Renal cortex interstitium (tissue), 11 donors: ENCODE measurements around the gene ATIC. TPM values are rescaled to one million over a fixed set of nuclear protein-coding genes. Genes with fewer than 3 reads are reported as not detected.

ENCODE experiments used
- DNase-seq, 11 donors: peaks; one replicate each; pipeline ENCODE4 v3.0.0-alpha.2; 2013; ENCODE audit warnings: low read depth in 9 of 11, low spot score in 4 of 11; ENCODE audit errors: extremely low read depth in 1 of 11
- polyA plus RNA-seq, 3 donors: library from polyadenylated mRNA; unstranded; fragments of 120-200 nt; gene quantifications; one replicate each; pipeline ENCODE4 v1.2.1, GENCODE V29; 2013; ENCODE audit not compliant: insufficient read length in 3 of 3

The ATIC gene
- polyA plus RNA-seq, 3 donors: 133 to 150 (median 137) TPM

DNA sequence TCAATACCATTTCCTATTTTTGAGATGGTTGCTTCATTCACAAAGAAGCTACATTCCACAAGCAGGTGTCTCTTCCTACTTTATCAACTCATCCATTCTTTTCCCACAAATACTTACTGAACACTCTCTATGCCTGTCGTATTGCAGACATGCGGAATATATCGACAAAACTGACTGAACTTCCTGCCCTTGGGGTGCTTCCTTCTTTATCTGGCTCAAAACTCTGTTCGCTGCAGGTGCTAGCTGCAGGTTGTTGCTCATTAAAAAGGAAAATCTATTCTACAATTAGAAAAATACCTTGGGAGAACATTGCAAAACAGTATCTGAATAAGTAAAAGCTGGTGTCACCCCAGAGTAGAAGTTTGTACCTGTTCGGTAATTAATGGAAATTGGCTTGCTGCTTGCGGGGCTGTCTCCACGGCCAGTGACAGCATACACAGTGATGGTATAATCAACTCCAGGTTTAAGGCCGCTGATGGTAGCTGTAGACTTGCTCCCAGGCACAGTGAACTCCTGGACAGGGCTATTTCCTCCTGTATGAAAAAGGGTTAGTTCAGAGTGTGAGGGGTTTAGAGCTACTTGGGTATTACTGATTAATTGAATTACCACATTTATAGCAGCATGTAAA, 71.9 kb downstream of the ATIC start:
- DNase-seq: no peak

DNA sequence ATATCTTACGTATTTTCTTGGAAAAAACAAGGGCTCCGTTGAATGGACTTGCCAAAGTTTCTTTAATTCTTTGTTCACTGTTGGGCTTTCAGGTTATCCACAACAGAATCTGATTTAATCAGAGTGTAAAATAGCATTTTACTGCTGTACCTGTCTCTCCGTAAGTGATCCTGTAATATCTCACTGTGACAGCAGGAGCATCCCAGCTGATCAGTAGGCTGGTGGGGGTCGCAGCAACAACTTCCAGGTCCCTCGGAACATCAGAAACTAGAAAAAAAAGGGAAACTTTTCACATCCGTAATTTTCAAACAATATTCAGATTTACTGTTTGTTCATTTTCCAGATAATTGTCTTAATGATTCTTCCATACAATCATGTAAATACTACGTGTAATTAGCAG, 72.9 kb downstream of the ATIC start:
- no peak for DNase-seq

DNA sequence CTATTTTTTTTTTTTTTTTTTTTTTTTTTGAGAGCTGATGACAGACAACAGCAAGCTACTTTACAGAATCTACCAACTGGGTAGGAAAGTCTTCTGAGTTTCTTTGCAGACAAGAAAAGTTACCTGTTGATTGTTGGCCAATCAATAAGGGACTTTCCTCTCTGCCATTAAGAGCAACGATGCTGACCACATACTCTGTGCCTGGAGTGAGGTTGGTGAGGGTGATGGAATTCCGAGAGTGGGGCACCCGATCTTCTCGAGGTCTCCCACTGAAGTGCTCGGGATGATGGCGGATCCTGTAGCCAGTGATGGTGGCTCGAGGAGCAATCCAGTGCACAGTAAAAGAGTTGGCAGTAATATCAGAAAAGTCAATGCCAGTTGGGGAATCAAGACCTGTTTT, 74.7 kb downstream of the ATIC start:
- DNase-seq: no peak

DNA sequence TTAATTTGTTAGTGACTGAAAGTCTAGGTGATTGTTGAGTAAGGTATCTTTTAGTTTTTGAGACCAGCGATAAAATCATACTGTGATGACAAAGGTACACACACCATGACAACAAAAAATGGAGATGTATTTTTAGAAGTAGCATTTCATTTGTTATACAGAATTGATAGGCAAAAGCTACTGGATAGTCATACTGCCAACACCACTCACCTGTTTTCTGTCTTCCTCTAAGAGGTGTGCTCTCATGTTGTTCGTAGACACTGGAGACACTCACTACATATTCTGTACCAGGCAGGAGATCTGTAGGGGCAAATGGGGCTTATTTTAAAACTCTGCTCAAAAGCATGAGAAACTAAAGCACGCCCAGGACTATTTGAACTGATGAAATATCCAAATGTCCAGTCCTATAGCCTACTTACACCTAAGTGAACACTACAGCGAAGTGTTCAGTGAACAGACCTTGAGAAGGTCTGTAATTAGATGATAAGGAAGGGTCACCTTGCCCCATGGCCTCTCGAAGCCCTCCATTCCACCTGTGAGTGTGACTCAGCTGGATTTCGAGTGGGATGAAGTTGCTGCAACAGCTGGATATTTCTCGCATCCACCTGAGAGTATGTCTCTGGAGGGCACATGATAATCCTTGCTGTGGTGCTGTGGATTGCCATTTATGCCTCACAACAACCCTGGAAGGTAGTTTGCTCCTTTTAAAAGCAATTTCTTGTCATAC, 76.3 kb downstream of the ATIC start:
- DNase-seq: no peak

DNA sequence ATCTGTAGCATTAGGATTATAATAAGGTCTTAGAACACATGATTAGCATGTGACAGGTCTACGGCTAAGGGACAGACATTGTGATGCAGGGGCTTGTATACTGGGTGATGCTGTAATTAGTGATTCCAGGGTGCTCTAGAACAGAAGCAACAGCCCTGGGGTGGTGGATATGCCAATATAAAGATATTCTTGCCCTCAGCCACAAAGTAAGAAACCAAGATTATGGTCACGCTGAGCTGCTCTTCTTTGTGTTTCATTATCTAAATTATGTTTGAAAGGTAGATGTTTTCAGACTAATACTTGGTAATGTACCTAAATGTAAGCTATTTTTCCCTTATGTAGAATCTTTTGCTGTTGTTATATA, 78.7 kb downstream of the ATIC start:
- DNase-seq: no peak

DNA sequence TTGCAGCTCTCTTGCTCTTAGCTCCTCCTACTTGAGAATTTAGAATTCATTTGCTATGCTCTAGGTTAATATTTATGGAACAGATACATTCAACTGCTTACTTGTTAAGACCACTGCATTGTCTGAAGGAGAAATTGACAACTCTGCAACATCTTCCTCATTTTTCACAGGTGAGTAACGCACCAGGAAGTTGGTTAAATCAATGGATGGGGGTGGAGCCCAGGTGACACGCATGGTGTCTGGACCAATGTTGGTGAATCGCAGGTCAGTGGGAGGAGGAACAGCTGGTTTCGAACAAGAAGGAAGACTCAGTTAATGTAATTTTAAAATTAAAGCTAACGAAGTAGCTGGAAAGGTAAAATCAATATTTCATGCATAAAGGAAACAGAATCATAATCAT, 79.7 kb downstream of the ATIC start:
- no peak for DNase-seq

DNA sequence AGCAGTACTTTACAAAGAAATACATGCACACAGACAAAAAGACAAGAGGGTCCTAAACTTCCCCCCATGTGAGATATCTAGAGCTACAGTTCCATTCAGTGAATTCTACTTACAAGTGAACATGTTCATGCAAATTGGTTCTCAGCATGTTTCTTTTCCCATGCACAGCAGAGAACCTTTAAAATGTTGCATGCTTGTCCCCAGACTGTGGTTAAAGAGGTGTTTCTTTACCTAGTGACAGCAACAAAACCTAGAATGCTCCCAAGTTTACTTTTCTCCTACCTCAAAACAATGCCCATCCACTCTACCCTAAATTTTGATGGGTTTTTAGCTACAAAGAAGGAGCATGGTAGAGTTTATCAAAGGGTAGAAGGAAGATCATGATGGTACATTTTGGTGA, 80.3 kb downstream of the ATIC start:
- no peak for DNase-seq

DNA sequence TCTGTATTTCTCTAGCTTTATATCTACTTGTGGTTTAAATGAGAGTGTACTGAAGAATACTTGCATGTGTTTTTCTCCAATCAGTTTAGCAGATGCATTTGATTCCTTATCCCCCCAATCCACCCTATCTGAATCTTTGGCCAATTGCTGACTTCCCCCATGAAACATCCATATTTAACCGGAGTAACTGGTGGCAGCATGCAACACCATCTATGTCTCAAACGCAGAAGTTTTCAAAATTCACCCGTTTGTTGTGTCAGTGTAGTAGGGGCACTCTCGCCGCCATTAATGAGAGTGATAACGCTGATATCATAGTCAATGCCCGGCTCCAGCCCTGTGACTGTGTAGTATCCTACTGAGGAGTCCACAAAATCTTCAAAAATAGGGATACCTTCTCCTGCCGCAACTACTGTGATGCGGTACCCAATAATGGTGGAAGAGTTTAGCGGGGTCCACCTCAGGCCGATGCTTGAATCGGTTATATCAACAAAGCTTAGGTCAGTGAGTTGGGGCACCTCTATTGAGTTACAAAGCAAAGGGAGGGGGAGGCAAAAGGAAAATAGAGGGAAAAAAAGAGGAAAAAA, 80.9 kb downstream of the ATIC start:
- no peak for DNase-seq

DNA sequence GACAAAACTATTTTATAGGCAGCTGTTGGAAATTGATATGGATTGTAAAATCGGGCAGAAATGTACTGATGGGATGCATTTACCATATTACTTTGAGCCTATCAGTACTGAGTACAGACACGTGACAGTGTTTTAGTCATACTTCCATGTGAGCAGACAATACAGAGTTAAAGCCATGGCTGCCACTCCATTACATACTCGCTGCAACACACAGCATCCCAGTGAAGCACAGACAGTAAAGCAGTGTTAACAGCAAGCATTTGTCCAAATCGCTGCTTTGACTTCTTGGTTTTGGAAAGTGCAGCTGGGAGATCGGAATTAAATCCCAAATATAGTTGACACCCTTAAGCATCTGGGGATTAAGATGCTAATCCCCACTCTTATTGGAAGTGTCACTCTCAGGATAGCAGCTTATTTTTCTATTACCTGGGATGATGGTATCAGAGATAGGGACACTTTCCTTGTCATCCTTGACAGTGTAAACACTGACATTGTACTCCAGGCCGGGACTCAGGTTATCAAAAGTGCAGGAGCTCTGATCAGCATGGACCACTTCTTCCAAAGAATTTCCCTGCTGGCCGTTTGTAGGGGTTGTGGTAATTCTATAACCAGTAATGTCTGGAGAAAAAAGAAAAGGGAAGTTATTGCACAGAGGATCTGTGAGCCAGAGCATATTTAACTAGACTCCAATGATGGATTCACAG, 82.4 kb downstream of the ATIC start:
- DNase-seq: no peak

DNA sequence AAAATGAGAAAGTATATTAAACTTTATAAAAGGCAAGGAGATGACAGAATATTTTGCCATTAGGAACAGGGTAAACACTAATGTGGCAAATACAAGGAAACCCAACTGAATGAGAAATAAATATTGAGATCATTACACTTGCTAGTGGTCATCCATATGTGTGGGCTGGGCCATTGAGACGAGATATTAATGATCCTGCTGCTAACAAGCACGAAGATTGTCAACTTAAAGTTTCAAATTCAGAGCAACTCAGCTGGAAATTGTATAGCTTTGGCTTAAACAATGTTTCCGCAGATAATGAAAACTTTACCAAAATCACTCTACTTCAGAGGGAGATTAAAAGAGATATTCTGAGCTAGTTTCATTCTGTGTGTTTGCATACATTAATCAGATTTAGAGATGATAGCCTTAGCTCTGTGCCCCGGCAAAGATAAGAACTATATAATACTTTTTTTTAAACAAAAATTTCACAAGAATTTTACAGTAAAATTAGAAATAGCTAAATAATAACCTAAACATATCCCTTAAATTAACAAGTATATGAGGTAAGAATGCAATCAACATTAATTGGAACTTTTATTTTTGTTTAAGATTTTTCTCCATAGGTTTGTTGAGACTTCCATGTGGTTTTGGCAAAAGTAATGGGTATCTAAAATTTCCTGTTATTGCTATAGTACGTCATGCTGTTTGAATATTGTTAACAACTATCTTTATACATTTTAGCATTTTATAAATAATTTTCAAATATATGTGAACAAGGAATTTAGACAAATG, 84.0 kb downstream of the ATIC start:
- no peak for DNase-seq

DNA sequence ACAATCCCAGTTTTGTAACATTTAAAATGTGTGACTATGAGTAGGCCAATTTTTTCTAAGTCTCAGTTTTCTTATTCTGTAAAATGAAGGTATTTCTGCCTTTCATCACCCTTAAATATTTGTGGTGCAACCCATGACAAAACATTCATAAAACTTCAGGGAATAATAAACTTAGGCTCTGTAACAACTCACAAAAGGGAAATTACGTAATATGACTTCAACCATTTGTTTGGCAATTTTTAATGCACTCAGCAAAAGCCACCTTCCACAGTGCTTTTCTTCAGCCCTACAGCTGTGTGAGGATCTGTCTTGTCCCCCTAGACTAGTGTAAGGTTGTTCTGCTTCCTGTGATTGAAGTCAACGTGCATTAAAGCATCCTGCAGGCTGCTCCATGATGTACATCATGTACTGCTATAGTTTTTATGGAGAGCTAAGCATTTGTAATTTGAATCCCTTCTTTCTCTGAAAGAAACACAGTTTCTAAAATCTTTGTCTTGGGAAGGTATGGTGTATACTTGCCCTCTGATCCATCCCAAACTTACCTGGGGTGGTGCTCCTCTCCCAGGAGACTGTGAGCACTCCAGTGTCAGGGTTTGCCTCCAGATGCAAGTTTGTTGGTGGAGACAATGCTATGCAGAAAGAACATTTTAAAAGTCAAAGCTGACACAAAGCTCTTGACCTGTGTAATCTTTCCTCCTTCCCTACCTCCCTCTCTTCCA, 84.9 kb downstream of the ATIC start:
- DNase-seq: no peak

DNA sequence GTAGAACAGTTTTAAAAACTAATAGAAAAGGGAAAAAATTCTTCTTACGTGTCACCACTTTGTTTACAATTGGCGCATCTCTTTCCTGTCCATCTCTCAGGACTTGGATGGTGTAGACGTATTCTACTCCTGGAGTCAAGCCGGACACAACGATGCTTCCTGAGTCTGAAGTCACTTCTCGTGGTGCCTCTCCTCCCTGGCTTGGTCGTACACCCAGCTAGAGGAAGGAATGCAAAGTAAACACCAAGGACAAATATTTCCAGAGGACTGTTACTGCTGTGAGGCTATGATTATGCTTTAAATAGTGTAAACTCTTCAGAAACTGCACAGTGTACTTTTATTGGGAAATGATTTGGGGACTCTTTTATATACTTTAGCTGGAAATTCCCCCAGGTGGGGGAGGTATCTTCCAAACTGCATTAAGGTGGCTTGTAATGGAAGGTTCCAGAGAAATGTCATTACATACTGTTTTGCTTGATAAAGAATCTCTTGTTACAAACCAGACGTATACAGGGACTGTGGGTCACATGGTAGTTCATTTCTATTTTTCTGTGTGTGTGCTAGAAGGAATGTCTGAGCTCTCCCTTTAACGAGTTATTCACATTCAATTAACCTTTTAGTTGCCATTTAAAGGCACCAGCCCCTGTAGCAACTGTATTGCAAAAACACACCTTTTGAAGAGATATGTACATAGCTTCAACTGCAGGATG, 85.9 kb downstream of the ATIC start:
- no peak for DNase-seq

DNA sequence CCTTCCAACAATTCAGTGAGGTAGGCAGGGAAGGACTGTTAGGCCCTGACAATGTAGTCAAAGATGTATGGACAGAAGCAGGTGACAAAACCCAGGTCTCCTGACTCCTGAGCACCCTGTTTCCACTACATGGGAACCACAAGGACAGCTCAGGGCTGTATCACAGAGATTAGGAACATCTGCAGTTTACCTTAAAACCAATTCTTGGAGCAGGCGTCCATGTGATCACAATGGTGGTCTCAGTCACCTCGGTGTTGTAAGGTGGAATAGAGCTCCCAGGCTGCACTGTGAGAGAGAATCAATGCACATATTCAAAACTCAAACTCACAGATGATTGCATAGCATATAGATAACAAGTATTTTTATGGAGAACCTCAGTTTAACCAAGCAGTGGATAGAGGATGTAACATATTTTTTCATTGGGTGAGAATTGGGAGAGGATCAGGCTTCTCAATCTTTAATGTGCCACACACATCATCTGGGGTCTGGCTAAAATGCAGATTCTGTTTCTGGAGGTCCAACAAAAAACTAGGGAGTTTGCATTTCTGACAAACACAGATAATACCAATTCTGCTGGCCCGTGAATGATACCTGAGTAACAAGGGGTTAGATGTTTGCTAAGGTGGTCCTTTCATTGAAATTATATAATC, 87.3 kb downstream of the ATIC start:
- DNase-seq: no peak

Other genes with a start within 250 kb of the ATIC start
- under 1 TPM; 0.26 to 0.34 (median 0.32) TPM for gene ABCA12, start 173.4 kb upstream of the ATIC start, polyA plus RNA-seq
- gene FN1, start 124.0 kb downstream of the ATIC start, polyA plus RNA-seq: 100 to 1,000 TPM; 415 to 503 (median 495) TPM